HG03565 (cell line): ENCODE results near the gene GJA10.

ENCODE experiments used
- ATAC-seq: cut with Tn5 transposase; IDR thresholded peaks from one replicate; pipeline ENCODE4 v1.9.1; 2021; ENCODE audit warnings: mild to moderate bottlenecking, moderate library complexity; ENCODE audit not compliant: unreplicated experiment

The GJA10 gene

GRCh38 chr6:89916136-89916920, 22.1 kb downstream of the GJA10 start:
- no peak for ATAC-seq

- no peak for ATAC-seq
Measured at GRCh38 chr6:89917216-89917615, 22.9 kb downstream of the GJA10 start.

GRCh38 chr6:89917801-89918366, 23.6 kb downstream of the GJA10 start:
- no peak for ATAC-seq

- no peak for ATAC-seq
Measured at GRCh38 chr6:89921197-89921596, 26.9 kb downstream of the GJA10 start.

- no peak for ATAC-seq
Measured at GRCh38 chr6:89921691-89922090, 27.4 kb downstream of the GJA10 start.

GRCh38 chr6:89924231-89924630, 30.0 kb downstream of the GJA10 start:
- no peak for ATAC-seq

- ATAC-seq, result no peak
Measured at GRCh38 chr6:89925826-89926225, 31.6 kb downstream of the GJA10 start.

GRCh38 chr6:89927264-89927663, 33.0 kb downstream of the GJA10 start:
- no peak for ATAC-seq

- ATAC-seq, result no peak
Measured at GRCh38 chr6:89927791-89928550, 33.7 kb downstream of the GJA10 start.

GRCh38 chr6:89928604-89929003, 34.3 kb downstream of the GJA10 start:
- ATAC-seq, result no peak

- ATAC-seq, result no peak
Measured at GRCh38 chr6:89930789-89931188, 36.5 kb downstream of the GJA10 start.

GRCh38 chr6:89932245-89932802, 38.1 kb downstream of the GJA10 start:
- ATAC-seq, result no peak

GRCh38 chr6:89934685-89935366, 40.6 kb downstream of the GJA10 start:
- ATAC-seq, result no peak

GRCh38 chr6:89936177-89936576, 41.9 kb downstream of the GJA10 start:
- ATAC-seq, result no peak

- no peak for ATAC-seq
Measured at GRCh38 chr6:89938014-89938413, 43.7 kb downstream of the GJA10 start.

- ATAC-seq, result no peak
Measured at GRCh38 chr6:89939144-89939543, 44.9 kb downstream of the GJA10 start.

- no peak for ATAC-seq
Measured at GRCh38 chr6:89940225-89941027, 46.2 kb downstream of the GJA10 start.

GRCh38 chr6:89941031-89941762, 46.9 kb downstream of the GJA10 start:
- no peak for ATAC-seq

GRCh38 chr6:89941763-89942497, 47.7 kb downstream of the GJA10 start:
- no peak for ATAC-seq
